Retinal pigment epithelial cell (primary cell): ENCODE measurements around the gene LPCAT2.

Experiments
- DNase-seq: peaks from one replicate; pipeline ENCODE4 v3.0.0-alpha.2; 2010; ENCODE audit warnings: low read depth
- H3K4me3 ChIP-seq: 2 replicates; pipeline ENCODE4 v1.5.1; 2011; ENCODE audit warnings: mild to moderate bottlenecking, low read length, control low read depth, moderate library complexity
- TF ChIP-seq, protein P1 (sequence below): conservative IDR thresholded peaks from 2 replicates; pipeline ENCODE4 v1.5.1; 2011; ENCODE audit warnings: low read depth, low read length, control low read depth, inconsistent platforms

The LPCAT2 gene

DNA sequence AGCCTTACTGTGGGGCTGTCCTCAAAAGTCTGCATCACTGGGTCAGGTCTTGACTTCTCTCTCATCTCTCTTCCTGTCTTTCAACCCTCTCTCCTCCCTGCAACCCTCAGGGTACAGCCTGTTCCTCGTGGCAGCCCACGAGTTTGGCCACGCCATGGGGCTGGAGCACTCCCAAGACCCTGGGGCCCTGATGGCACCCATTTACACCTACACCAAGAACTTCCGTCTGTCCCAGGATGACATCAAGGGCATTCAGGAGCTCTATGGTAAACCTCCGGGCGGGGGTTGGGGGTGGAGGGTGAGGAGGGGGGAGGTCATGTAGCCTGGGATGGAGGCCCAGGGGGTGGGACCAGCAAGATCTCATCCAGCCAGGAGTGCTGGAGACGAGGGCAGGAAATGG lies 17.2 kb upstream of the LPCAT2 start:
- TF ChIP-seq, protein P1, sequence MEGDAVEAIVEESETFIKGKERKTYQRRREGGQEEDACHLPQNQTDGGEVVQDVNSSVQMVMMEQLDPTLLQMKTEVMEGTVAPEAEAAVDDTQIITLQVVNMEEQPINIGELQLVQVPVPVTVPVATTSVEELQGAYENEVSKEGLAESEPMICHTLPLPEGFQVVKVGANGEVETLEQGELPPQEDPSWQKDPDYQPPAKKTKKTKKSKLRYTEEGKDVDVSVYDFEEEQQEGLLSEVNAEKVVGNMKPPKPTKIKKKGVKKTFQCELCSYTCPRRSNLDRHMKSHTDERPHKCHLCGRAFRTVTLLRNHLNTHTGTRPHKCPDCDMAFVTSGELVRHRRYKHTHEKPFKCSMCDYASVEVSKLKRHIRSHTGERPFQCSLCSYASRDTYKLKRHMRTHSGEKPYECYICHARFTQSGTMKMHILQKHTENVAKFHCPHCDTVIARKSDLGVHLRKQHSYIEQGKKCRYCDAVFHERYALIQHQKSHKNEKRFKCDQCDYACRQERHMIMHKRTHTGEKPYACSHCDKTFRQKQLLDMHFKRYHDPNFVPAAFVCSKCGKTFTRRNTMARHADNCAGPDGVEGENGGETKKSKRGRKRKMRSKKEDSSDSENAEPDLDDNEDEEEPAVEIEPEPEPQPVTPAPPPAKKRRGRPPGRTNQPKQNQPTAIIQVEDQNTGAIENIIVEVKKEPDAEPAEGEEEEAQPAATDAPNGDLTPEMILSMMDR, result no peak
- H3K4me3 ChIP-seq, result no peak overlapping the region
- no peak for DNase-seq

DNA sequence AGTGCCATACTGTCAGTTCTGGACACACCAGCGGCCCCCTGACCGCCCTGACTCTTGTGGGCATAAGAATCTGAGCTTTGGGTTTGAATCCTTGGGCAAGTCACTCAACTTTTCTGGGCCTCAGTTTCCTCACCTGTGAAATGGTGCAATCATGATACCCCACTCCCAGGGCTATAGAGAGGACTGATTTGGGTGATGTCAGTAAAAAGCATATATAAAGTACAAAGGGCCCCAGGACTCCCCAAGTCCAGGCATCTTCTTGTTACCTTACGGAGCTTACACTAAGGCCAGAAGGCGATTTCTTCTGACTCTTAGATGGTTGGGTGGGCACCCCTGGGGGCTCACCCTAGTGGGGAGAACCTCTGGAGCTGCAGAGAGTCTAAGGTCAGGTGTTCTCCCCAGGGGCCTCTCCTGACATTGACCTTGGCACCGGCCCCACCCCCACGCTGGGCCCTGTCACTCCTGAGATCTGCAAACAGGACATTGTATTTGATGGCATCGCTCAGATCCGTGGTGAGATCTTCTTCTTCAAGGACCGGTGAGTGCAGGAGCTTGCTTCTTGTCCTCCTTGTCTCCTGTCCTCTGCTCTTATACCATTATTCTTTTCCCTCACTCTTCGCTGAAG lies 16.0 kb upstream of the LPCAT2 start:
- H3K4me3 ChIP-seq, result no peak overlapping the region
- TF ChIP-seq, protein P1, result no peak
- no peak for DNase-seq

DNA sequence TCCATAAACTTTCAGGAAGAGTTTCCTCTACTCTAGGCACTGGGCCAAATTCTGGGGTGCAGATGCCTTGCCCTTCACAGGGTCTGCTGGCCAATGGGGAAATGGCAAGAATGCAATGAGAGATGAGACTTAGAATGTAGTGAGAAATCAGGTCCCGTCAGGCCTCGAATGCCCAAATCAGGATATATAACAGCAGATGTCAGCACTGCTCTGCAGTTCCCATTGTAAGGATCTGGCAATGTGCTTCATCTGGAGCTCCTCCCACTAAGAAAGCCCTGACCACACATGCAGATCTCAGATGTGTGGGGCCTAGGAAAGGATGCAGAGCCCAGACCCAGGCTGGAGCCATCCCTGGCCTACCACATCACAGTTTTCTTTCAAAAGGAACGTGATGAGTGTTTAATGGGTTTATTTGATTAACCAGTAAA lies 13.9 kb upstream of the LPCAT2 start:
- DNase-seq, result no peak
- no peak overlapping the region for H3K4me3 ChIP-seq
- TF ChIP-seq, protein P1, result peak; percentile 43

DNA sequence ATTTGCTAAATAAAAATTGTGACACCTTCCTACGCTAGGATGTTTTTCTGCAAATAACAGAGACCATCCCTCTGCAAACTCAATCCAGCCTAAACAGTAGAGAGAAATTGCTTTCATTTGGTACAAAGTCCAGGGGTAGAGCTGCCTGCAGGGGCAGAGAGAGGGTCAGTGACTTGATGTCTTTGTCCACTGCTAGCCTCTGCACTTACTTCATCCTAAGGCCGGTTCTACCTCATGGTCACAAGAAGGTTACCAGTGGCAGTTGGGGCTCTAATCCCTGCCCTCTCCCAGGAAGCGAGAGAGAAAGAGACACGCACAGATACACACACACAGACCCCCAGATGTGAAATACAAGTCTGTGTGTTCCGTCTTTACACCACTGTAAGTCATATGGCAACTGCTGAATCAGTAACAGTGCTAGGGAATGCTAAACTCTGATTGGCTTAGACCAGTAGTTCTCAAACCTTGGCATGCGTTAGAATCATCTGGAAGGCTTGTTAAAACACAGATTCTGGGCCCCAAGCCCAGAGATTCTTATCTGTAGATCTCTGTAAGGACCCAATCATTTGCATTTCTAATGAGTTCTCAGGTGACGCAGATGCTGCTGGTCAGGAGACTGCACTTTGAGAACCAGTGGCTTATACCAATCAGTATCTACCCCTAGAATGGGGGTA lies 13.1 kb upstream of the LPCAT2 start:
- H3K4me3 ChIP-seq, result no peak overlapping the region
- TF ChIP-seq, protein P1, result no peak
- no peak for DNase-seq

GRCh38 chr16:55496509-55497145 lies 12.2 kb upstream of the LPCAT2 start:
- DNase-seq, result no peak
- TF ChIP-seq, protein P1, result no peak
- H3K4me3 ChIP-seq, result no peak overlapping the region

DNA sequence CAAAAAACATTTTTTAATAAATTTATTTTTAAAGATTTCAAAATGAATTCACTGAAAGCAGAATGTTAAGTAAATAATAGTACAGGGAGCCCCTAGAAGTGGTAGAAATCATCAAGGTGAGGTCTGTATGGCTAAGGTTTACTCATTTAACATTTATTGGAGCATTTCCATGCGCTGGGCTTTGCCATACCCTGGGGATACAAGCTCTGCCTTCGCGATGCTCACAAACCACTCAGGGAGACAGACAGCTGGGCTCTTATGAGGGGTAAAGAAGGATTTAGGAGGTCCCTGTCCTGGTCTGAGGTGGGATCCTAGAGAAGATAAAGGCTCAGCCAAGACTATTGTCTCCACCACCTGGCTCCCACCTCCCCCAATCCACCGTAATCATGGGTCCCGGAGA lies 11.3 kb upstream of the LPCAT2 start:
- DNase-seq, result no peak
- H3K4me3 ChIP-seq, result no peak overlapping the region
- TF ChIP-seq, protein P1, result no peak
